Astrocyte (in vitro differentiated cells and primary cell): Measurements from ENCODE around the gene COG1. TPM values are rescaled to one million over a fixed set of nuclear protein-coding genes. Genes with fewer than 3 reads are reported as not detected.

ENCODE experiments used
- DNase-seq: peaks from one replicate; pipeline ENCODE4 v3.0.0-alpha.2; 2010; ENCODE audit warnings: low read depth
- FAIRE-seq: peaks from 2 replicates; lab custom pipeline; 2011; peaks lifted over from hg19 to GRCh38; lab: Jason Lieb, UNC
- H2AFZ ChIP-seq: 2 replicates; pipeline ENCODE4 v1.6.0; 2012; ENCODE audit warnings: low read depth, low read length, inconsistent platforms
- H3K27ac ChIP-seq: 2 replicates; pipeline ENCODE4 v1.5.1; 2011; ENCODE audit warnings: low read depth, low read length, inconsistent platforms
- H3K27me3 ChIP-seq: 2 replicates; pipeline ENCODE4 v1.6.0; 2011; ENCODE audit warnings: low read length, inconsistent platforms; ENCODE audit not compliant: insufficient read depth
- H3K36me3 ChIP-seq: 2 replicates; pipeline ENCODE4 v1.5.1; 2011; ENCODE audit warnings: low read length, inconsistent platforms; ENCODE audit not compliant: insufficient read depth
- H3K4me1 ChIP-seq: 2 replicates; pipeline ENCODE4 v1.5.1; 2011; ENCODE audit warnings: low read length, inconsistent platforms; ENCODE audit not compliant: insufficient read depth
- H3K4me2 ChIP-seq: 2 replicates; pipeline ENCODE4 v1.6.0; 2012; ENCODE audit warnings: low read length, inconsistent platforms
- H3K4me3 ChIP-seq: 2 replicates; pipeline ENCODE4 v1.5.1; 2011; ENCODE audit warnings: low read depth, mild to moderate bottlenecking, low read length, inconsistent platforms; ENCODE audit not compliant: insufficient read depth
- H3K79me2 ChIP-seq: 2 replicates; pipeline ENCODE4 v1.6.0; 2012; ENCODE audit warnings: mild to moderate bottlenecking, low read length, inconsistent platforms; ENCODE audit not compliant: insufficient read depth
- H3K9ac ChIP-seq: 2 replicates; pipeline ENCODE4 v1.6.0; 2012; ENCODE audit warnings: mild to moderate bottlenecking, low read length, inconsistent platforms
- H3K9me3 ChIP-seq: 2 replicates; pipeline ENCODE4 v1.5.1; 2012; ENCODE audit warnings: low read depth, mild to moderate bottlenecking, low read length, inconsistent platforms; ENCODE audit not compliant: insufficient read depth
- H4K20me1 ChIP-seq: 2 replicates; pipeline ENCODE4 v1.6.0; 2012; ENCODE audit warnings: low read length, inconsistent platforms; ENCODE audit not compliant: insufficient read depth
- H3K27ac Mint-ChIP-seq: one replicate; pipeline ENCODE4 v1.8.0; 2021; ENCODE audit warnings: mild to moderate bottlenecking, mixed read lengths; ENCODE audit not compliant: unreplicated experiment
- H3K27me3 Mint-ChIP-seq: one replicate; pipeline ENCODE4 v1.8.0; 2021; ENCODE audit warnings: low read depth, mixed read lengths; ENCODE audit not compliant: unreplicated experiment
- H3K36me3 Mint-ChIP-seq: one replicate; pipeline ENCODE4 v1.8.0; 2021; ENCODE audit warnings: low read depth, mixed read lengths; ENCODE audit not compliant: unreplicated experiment
- H3K4me1 Mint-ChIP-seq: one replicate; pipeline ENCODE4 v1.8.0; 2021; ENCODE audit warnings: low read depth, mixed read lengths; ENCODE audit not compliant: unreplicated experiment
- H3K4me3 Mint-ChIP-seq: one replicate; pipeline ENCODE4 v1.8.0; 2021; ENCODE audit warnings: mild to moderate bottlenecking, moderate library complexity, mixed read lengths; ENCODE audit not compliant: unreplicated experiment
- H3K9me3 Mint-ChIP-seq: one replicate; pipeline ENCODE4 v1.8.0; 2021; ENCODE audit warnings: mild to moderate bottlenecking, mixed read lengths; ENCODE audit not compliant: unreplicated experiment
- EZH2 ChIP-seq: IDR thresholded peaks from 2 replicates; pipeline ENCODE4 v1.6.1; 2012; ENCODE audit warnings: mild to moderate bottlenecking, low read length, inconsistent platforms; ENCODE audit not compliant: insufficient read depth
- total RNA-seq: library from RNA; stranded (reverse); gene quantifications from 2 replicates; pipeline ENCODE4 v1.2.1, GENCODE V29; 2021
- TF ChIP-seq, protein P1 (sequence below): IDR thresholded peaks from 2 replicates; pipeline ENCODE4 v1.5.1; 2011; ENCODE audit warnings: low read depth, mild to moderate bottlenecking, inconsistent platforms, low read length, moderate library complexity; ENCODE audit not compliant: insufficient read depth

The COG1 gene
- total RNA-seq, 1 donor from 2014 or later, result 34.4 TPM

DNA sequence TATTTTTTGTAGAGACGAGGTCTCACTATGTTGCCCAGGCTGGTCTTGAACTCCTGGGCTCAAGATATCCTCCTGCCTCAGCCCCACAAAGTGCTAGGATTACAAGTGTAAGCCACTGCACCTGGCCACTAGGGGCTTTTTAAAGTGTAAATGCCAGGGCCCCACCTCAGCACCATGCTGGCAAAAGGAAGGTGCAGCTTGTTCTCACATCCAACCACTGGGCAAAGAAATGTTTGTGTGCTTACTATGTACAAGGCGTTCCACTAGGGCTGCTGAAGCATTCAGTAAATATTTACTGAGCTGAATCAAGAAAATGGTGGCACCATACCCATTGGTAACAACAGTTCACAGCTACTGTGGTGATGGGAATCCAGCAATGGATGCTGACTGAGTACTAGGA, 22.6 kb downstream of the COG1 start:
- DNase-seq (no peak), FAIRE-seq (no peak)
- Histone ChIP-seq H3K9ac (no peak overlapping the region), H3K36me3 (peaks cover 5% of the 10 kb centered on the region), H3K27me3 (no peaks in the 10 kb centered on the region), H3K79me2 (peaks cover 28% of the 10 kb centered on the region), H3K9me3 (no peaks in the 10 kb centered on the region), H3K4me2 (no peak overlapping the region), H2AFZ (no peak overlapping the region), H3K4me3 (no peak overlapping the region), H3K27ac (no peak overlapping the region), H3K4me1 (no peaks in the 10 kb centered on the region), H4K20me1 (peaks cover 32% of the 10 kb centered on the region)
- Mint-ChIP-seq H3K4me1 (no peaks in the 10 kb centered on the region), H3K36me3 (no peaks in the 10 kb centered on the region), H3K4me3 (no peak overlapping the region), H3K9me3 (no peaks in the 10 kb centered on the region), H3K27me3 (no peaks in the 10 kb centered on the region), H3K27ac (no peak overlapping the region)
- TF ChIP-seq EZH2, result no peak
- TF ChIP-seq, protein P1, sequence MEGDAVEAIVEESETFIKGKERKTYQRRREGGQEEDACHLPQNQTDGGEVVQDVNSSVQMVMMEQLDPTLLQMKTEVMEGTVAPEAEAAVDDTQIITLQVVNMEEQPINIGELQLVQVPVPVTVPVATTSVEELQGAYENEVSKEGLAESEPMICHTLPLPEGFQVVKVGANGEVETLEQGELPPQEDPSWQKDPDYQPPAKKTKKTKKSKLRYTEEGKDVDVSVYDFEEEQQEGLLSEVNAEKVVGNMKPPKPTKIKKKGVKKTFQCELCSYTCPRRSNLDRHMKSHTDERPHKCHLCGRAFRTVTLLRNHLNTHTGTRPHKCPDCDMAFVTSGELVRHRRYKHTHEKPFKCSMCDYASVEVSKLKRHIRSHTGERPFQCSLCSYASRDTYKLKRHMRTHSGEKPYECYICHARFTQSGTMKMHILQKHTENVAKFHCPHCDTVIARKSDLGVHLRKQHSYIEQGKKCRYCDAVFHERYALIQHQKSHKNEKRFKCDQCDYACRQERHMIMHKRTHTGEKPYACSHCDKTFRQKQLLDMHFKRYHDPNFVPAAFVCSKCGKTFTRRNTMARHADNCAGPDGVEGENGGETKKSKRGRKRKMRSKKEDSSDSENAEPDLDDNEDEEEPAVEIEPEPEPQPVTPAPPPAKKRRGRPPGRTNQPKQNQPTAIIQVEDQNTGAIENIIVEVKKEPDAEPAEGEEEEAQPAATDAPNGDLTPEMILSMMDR, result no peak

DNA sequence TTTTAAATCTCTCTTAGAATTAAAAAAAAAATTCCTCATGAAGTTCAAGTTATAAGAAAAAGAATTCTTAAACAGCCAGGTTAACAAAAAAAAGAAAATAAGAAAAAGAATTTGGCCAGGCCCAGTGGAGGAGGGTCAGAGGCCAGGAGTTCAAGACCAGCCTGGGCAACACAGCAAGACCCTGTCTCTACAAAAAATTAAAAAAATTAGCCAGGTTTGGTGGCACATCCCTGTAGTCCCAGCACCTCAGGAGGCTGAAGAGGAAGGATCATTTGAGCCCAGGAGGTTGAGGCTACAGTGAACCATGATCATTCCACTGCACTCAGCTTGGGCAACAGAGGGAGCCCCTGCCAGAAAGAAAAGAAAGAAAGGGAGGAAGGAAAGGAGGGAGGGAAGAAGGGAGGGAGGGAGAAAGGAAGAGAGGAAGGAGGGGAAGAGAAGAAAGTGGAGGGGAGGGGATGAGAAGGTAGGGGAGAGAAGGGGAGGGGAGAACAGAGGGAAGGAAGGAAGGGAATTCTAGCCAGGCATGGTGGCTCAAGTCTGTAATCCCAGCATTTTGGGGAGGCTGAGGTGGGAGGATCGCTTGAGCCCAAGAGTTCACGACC, 30.9 kb downstream of the COG1 start:
- no peak overlapping the region for H3K27ac Mint-ChIP-seq
- H3K36me3 Mint-ChIP-seq, result no peaks in the 10 kb centered on the region
- Histone ChIP-seq H3K4me1 (peaks cover 26% of the 10 kb centered on the region), H4K20me1 (peaks cover 42% of the 10 kb centered on the region), H3K9me3 (no peaks in the 10 kb centered on the region), H3K4me2 (no peak overlapping the region), H3K27me3 (no peaks in the 10 kb centered on the region), H3K27ac (no peak overlapping the region), H2AFZ (no peak overlapping the region), H3K79me2 (peaks cover 64% of the 10 kb centered on the region), H3K4me3 (no peak overlapping the region), H3K9ac (no peak overlapping the region), H3K36me3 (peaks cover 3% of the 10 kb centered on the region)
- DNase-seq, result no peak
- no peaks in the 10 kb centered on the region for H3K9me3 Mint-ChIP-seq
- TF ChIP-seq, protein P1, result no peak
- no peak for TF ChIP-seq EZH2
- H3K27me3 Mint-ChIP-seq, result no peaks in the 10 kb centered on the region
- H3K4me3 Mint-ChIP-seq, result no peak overlapping the region
- H3K4me1 Mint-ChIP-seq, result peaks cover 30% of the 10 kb centered on the region
- FAIRE-seq, result no peak

DNA sequence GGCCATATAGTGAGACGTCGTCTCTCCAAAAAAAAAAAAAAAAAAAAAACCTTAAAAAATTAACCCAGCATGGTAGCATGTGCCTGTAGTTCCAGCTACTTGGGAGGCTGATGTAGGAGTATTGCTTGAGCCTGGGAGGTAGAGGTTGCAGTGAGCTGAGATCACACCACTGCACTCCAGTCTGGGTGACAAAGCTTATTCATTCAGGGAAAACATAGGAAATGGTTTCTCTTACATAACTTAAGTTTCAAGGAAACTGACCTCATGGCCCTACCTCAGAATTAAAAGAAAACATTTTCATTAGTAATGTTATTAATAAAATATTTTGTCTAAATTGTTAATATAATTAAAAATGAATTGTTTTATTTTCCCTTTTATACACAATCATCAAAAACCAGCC, 31.4 kb downstream of the COG1 start:
- Mint-ChIP-seq H3K4me3 (no peak overlapping the region), H3K27me3 (no peaks in the 10 kb centered on the region), H3K36me3 (no peaks in the 10 kb centered on the region), H3K4me1 (peaks cover 35% of the 10 kb centered on the region), H3K9me3 (no peaks in the 10 kb centered on the region), H3K27ac (no peak overlapping the region)
- H3K79me2 ChIP-seq, result peaks cover 69% of the 10 kb centered on the region
- no peak overlapping the region for H3K4me2 ChIP-seq
- peaks cover 47% of the 10 kb centered on the region for H4K20me1 ChIP-seq
- H3K36me3 ChIP-seq, result peaks cover 3% of the 10 kb centered on the region
- H3K9me3 ChIP-seq, result no peaks in the 10 kb centered on the region
- no peak overlapping the region for H3K27ac ChIP-seq
- no peak overlapping the region for H3K9ac ChIP-seq
- peaks cover 31% of the 10 kb centered on the region for H3K4me1 ChIP-seq
- TF ChIP-seq, protein P1, result no peak
- TF ChIP-seq EZH2, result no peak
- H3K27me3 ChIP-seq, result no peaks in the 10 kb centered on the region
- no peak overlapping the region for H3K4me3 ChIP-seq
- no peak for FAIRE-seq
- no peak for DNase-seq
- no peak overlapping the region for H2AFZ ChIP-seq
